ENCODE results near the gene SYNE4. TPM values are rescaled to one million over a fixed set of nuclear protein-coding genes. Genes with fewer than 3 reads are reported as not detected.

The SYNE4 gene
- total and polyA plus RNA-seq, 2 donors = 3.1 to 5.8 TPM

GRCh38 chr19:36010402-36010801, 1.8 kb upstream of the SYNE4 start:
- no peak overlapping the region for H3K27ac ChIP-seq (ENCODE audit: low read depth in 1 of 2, low read length in 1 of 2)
- peaks cover 20% of the 10 kb centered on the region in 2 donors for H3K4me1 ChIP-seq (ENCODE audit: control insufficient read depth in 2 of 2, insufficient read depth in 2 of 2, low read length in 2 of 2)
- H3K4me3 ChIP-seq (ENCODE audit: low read length in 2 of 2) = no peak overlapping the region
- 97% methylated on average over 11 of the region's 11 CpGs for WGBS
- H3K9me3 ChIP-seq (ENCODE audit: control insufficient read depth in 2 of 2, insufficient read depth in 1 of 2, low read length in 1 of 2) = no peaks in the 10 kb centered on the region
- DNase-seq (ENCODE audit: low read depth in 6 of 9, low spot score in 9 of 9) = no peak
- H3K27me3 ChIP-seq (ENCODE audit: control insufficient read depth in 2 of 2, insufficient read depth in 1 of 2, low read length in 1 of 2) = peaks cover 0 to 22% of the 10 kb centered on the region in 2 donors
- H3K36me3 ChIP-seq (ENCODE audit: control insufficient read depth in 2 of 2, insufficient read depth in 2 of 2, low read length in 1 of 2) = peaks cover 0 to 17% of the 10 kb centered on the region in 2 donors

- 79% methylated on average over 15 of the region's 15 CpGs for WGBS
- peaks cover 0 to 22% of the 10 kb centered on the region in 2 donors for H3K27me3 ChIP-seq (ENCODE audit: control insufficient read depth in 2 of 2, insufficient read depth in 1 of 2, low read length in 1 of 2)
- peaks cover 0 to 17% of the 10 kb centered on the region in 2 donors for H3K36me3 ChIP-seq (ENCODE audit: control insufficient read depth in 2 of 2, insufficient read depth in 2 of 2, low read length in 1 of 2)
- H3K4me3 ChIP-seq (ENCODE audit: low read length in 2 of 2) = peak overlapping the region in 1 of 2 donors; percentile 36
- peak overlapping the region in 1 of 2 donors; percentile 15 for H3K27ac ChIP-seq (ENCODE audit: low read depth in 1 of 2, low read length in 1 of 2)
- H3K4me1 ChIP-seq (ENCODE audit: control insufficient read depth in 2 of 2, insufficient read depth in 2 of 2, low read length in 2 of 2) = peaks cover 15 to 19% of the 10 kb centered on the region in 2 donors
- H3K9me3 ChIP-seq (ENCODE audit: control insufficient read depth in 2 of 2, insufficient read depth in 1 of 2, low read length in 1 of 2) = no peaks in the 10 kb centered on the region
- DNase-seq (ENCODE audit: low read depth in 6 of 9, low spot score in 9 of 9) = no peak
Measured at GRCh38 chr19:36009633-36010379, 1.2 kb upstream of the SYNE4 start.

- Histone ChIP-seq H3K9me3 (ENCODE audit: control insufficient read depth in 2 of 2, insufficient read depth in 1 of 2, low read length in 1 of 2) (no peaks in the 10 kb centered on the region), H3K27ac (ENCODE audit: low read depth in 1 of 2, low read length in 1 of 2) (peak overlapping the region in 1 of 2 donors; percentile 15), H3K36me3 (ENCODE audit: control insufficient read depth in 2 of 2, insufficient read depth in 2 of 2, low read length in 1 of 2) (peaks cover 3 to 17% of the 10 kb centered on the region in 2 donors), H3K4me3 (ENCODE audit: low read length in 2 of 2) (peak overlapping the region in 1 of 2 donors; percentile 36), H3K4me1 (ENCODE audit: control insufficient read depth in 2 of 2, insufficient read depth in 2 of 2, low read length in 2 of 2) (peaks cover 10 to 16% of the 10 kb centered on the region in 2 donors), H3K27me3 (ENCODE audit: control insufficient read depth in 2 of 2, insufficient read depth in 1 of 2, low read length in 1 of 2) (peaks cover 0 to 22% of the 10 kb centered on the region in 2 donors)
- DNase-seq (ENCODE audit: low read depth in 6 of 9, low spot score in 9 of 9) = no peak
- 4% methylated on average over 50 of the region's 50 CpGs for WGBS
Measured at GRCh38 chr19:36009220-36009619, 607 bp upstream of the SYNE4 start.

- DNase-seq (ENCODE audit: low read depth in 6 of 9, low spot score in 9 of 9) = no peak
- Histone ChIP-seq H3K27me3 (ENCODE audit: control insufficient read depth in 2 of 2, insufficient read depth in 1 of 2, low read length in 1 of 2) (peaks cover 0 to 22% of the 10 kb centered on the region in 2 donors), H3K4me1 (ENCODE audit: control insufficient read depth in 2 of 2, insufficient read depth in 2 of 2, low read length in 2 of 2) (peaks cover 2 to 6% of the 10 kb centered on the region in 2 donors), H3K9me3 (ENCODE audit: control insufficient read depth in 2 of 2, insufficient read depth in 1 of 2, low read length in 1 of 2) (no peaks in the 10 kb centered on the region), H3K4me3 (ENCODE audit: low read length in 2 of 2) (no peak overlapping the region), H3K27ac (ENCODE audit: low read depth in 1 of 2, low read length in 1 of 2) (no peak overlapping the region), H3K36me3 (ENCODE audit: control insufficient read depth in 2 of 2, insufficient read depth in 2 of 2, low read length in 1 of 2) (peaks cover 3 to 17% of the 10 kb centered on the region in 2 donors)
- WGBS = 93% methylated on average over 5 of the region's 5 CpGs
Measured at GRCh38 chr19:36006955-36007354, 1.7 kb downstream of the SYNE4 start.

- Histone ChIP-seq H3K27me3 (ENCODE audit: control insufficient read depth in 2 of 2, insufficient read depth in 1 of 2, low read length in 1 of 2) (peaks cover 0 to 4% of the 10 kb centered on the region in 2 donors), H3K9me3 (ENCODE audit: control insufficient read depth in 2 of 2, insufficient read depth in 1 of 2, low read length in 1 of 2) (no peaks in the 10 kb centered on the region), H3K27ac (ENCODE audit: low read depth in 1 of 2, low read length in 1 of 2) (no peak overlapping the region), H3K36me3 (ENCODE audit: control insufficient read depth in 2 of 2, insufficient read depth in 2 of 2, low read length in 1 of 2) (peaks cover 8 to 16% of the 10 kb centered on the region in 2 donors), H3K4me1 (ENCODE audit: control insufficient read depth in 2 of 2, insufficient read depth in 2 of 2, low read length in 2 of 2) (no peaks in the 10 kb centered on the region), H3K4me3 (ENCODE audit: low read length in 2 of 2) (no peak overlapping the region)
- no peak for DNase-seq (ENCODE audit: low read depth in 6 of 9, low spot score in 9 of 9)
- WGBS = 96% methylated on average over 4 of the region's 4 CpGs
Measured at GRCh38 chr19:36003284-36003683, 5.3 kb downstream of the SYNE4 start.

GRCh38 chr19:36001605-36002004, 7.0 kb downstream of the SYNE4 start:
- DNase-seq (ENCODE audit: low read depth in 6 of 9, low spot score in 9 of 9) = no peak
- Histone ChIP-seq H3K36me3 (ENCODE audit: control insufficient read depth in 2 of 2, insufficient read depth in 2 of 2, low read length in 1 of 2) (peaks cover 8 to 17% of the 10 kb centered on the region in 2 donors), H3K27ac (ENCODE audit: low read depth in 1 of 2, low read length in 1 of 2) (no peak overlapping the region), H3K9me3 (ENCODE audit: control insufficient read depth in 2 of 2, insufficient read depth in 1 of 2, low read length in 1 of 2) (no peaks in the 10 kb centered on the region), H3K4me1 (ENCODE audit: control insufficient read depth in 2 of 2, insufficient read depth in 2 of 2, low read length in 2 of 2) (peaks cover under 1% of the 10 kb centered on the region in 2 donors), H3K4me3 (ENCODE audit: low read length in 2 of 2) (no peak overlapping the region), H3K27me3 (ENCODE audit: control insufficient read depth in 2 of 2, insufficient read depth in 1 of 2, low read length in 1 of 2) (no peaks in the 10 kb centered on the region)
- WGBS = 98% methylated on average over 3 of the region's 3 CpGs

- Histone ChIP-seq H3K27ac (ENCODE audit: low read depth in 1 of 2, low read length in 1 of 2) (no peak overlapping the region), H3K4me1 (ENCODE audit: control insufficient read depth in 2 of 2, insufficient read depth in 2 of 2, low read length in 2 of 2) (peaks cover 18 to 19% of the 10 kb centered on the region in 2 donors), H3K4me3 (ENCODE audit: low read length in 2 of 2) (no peak overlapping the region), H3K36me3 (ENCODE audit: control insufficient read depth in 2 of 2, insufficient read depth in 2 of 2, low read length in 1 of 2) (peaks cover 5 to 11% of the 10 kb centered on the region in 2 donors), H3K9me3 (ENCODE audit: control insufficient read depth in 2 of 2, insufficient read depth in 1 of 2, low read length in 1 of 2) (peaks cover 0 to 1% of the 10 kb centered on the region in 2 donors), H3K27me3 (ENCODE audit: control insufficient read depth in 2 of 2, insufficient read depth in 1 of 2, low read length in 1 of 2) (peaks cover 0 to 8% of the 10 kb centered on the region in 2 donors)
- WGBS = 98% methylated on average over 8 of the region's 8 CpGs
- DNase-seq (ENCODE audit: low read depth in 6 of 9, low spot score in 9 of 9) = no peak
Measured at GRCh38 chr19:35996777-35997176, 11.8 kb downstream of the SYNE4 start.

GRCh38 chr19:35995048-35995993, 13.3 kb downstream of the SYNE4 start, which contains the start of gene SDHAF1:
TSS of gene SDHAF1 (plus strand) at chr19:35995188. CDS start at chr19:35995275, 87 bp downstream.
- 1% methylated on average over 97 of the region's 97 CpGs for WGBS

More at GRCh38 chr19:35995048-35995993, 13.3 kb downstream of the SYNE4 start, which contains the start of gene SDHAF1:
- peak within 1 kb of the TSS; percentile 0 to 43 for H3K27ac ChIP-seq (ENCODE audit: low read depth in 1 of 2, low read length in 1 of 2)
- peaks cover 0 to 8% of the 10 kb centered on the region in 2 donors for H3K27me3 ChIP-seq (ENCODE audit: control insufficient read depth in 2 of 2, insufficient read depth in 1 of 2, low read length in 1 of 2)
- DNase-seq (ENCODE audit: low read depth in 6 of 9, low spot score in 9 of 9) = peak; percentile 77 to 95 (median 89)
- H3K36me3 ChIP-seq (ENCODE audit: control insufficient read depth in 2 of 2, insufficient read depth in 2 of 2, low read length in 1 of 2) = peaks cover 0 to 5% of the 10 kb centered on the region in 2 donors
- peaks cover 0 to 1% of the 10 kb centered on the region in 2 donors for H3K9me3 ChIP-seq (ENCODE audit: control insufficient read depth in 2 of 2, insufficient read depth in 1 of 2, low read length in 1 of 2)
- peak within 1 kb of the TSS; percentile 58 to 62 for H3K4me3 ChIP-seq (ENCODE audit: low read length in 2 of 2)
- H3K4me1 ChIP-seq (ENCODE audit: control insufficient read depth in 2 of 2, insufficient read depth in 2 of 2, low read length in 2 of 2) = peaks cover 18 to 19% of the 10 kb centered on the region in 2 donors

Measured in thymus (tissue), 11 donors.